Natural killer cell (primary cell): ENCODE measurements around the gene MX2. TPM values are rescaled to one million over a fixed set of nuclear protein-coding genes. Genes with fewer than 3 reads are reported as not detected.

Experiments used
- ATAC-seq, 3 donors: fragments of 150-1000 bp in 2 of 3; fragments of 200-7000 bp in 1 of 3; cut with Tn5 transposase; 1 replicate in 1 of 3; 2 replicates in 2 of 3; pipeline ENCODE4 v1.10.0; 2021; ENCODE audit warnings: mild to moderate bottlenecking in 2 of 3, moderate library complexity in 2 of 3
- DNase-seq, 2 donors: peaks; one replicate each; pipeline versions ENCODE4 v3.0.0 to v3.0.0-alpha.2; 2013 to 2021; ENCODE audit warnings: mixed read lengths in 1 of 2
- H3K27ac ChIP-seq: one replicate; pipeline ENCODE4 v1.5.1; 2013; ENCODE audit warnings: mild to moderate bottlenecking, low read length
- H3K27me3 ChIP-seq: one replicate; pipeline ENCODE4 v1.6.1; 2013; ENCODE audit warnings: low read length; ENCODE audit not compliant: control insufficient read depth, insufficient read depth
- H3K36me3 ChIP-seq: one replicate; pipeline ENCODE4 v1.6.1; 2013; ENCODE audit warnings: low read length; ENCODE audit not compliant: control insufficient read depth, insufficient read depth
- H3K4me1 ChIP-seq: one replicate; pipeline ENCODE4 v1.6.1; 2013; ENCODE audit warnings: low read length; ENCODE audit not compliant: control insufficient read depth, insufficient read depth
- H3K4me3 ChIP-seq: one replicate; pipeline ENCODE4 v1.5.1; 2013; ENCODE audit warnings: low read length
- H3K9me3 ChIP-seq: one replicate; pipeline ENCODE4 v1.6.1; 2013; ENCODE audit warnings: low read length; ENCODE audit not compliant: control insufficient read depth, insufficient read depth
- H3K27ac Mint-ChIP-seq, 2 donors: one replicate each; pipeline ENCODE4 v1.8.0; 2022; ENCODE audit warnings: mild to moderate bottlenecking in 2 of 2, mixed read lengths in 2 of 2, moderate library complexity in 1 of 2
- H3K27me3 Mint-ChIP-seq, 2 donors: one replicate each; pipeline ENCODE4 v1.8.0; 2022; ENCODE audit warnings: low read depth in 2 of 2, mixed read lengths in 2 of 2
- H3K36me3 Mint-ChIP-seq: one replicate; pipeline ENCODE4 v1.8.0; 2022; ENCODE audit warnings: mixed read lengths
- H3K4me1 Mint-ChIP-seq, 2 donors: one replicate each; pipeline ENCODE4 v1.8.0; 2022; ENCODE audit warnings: mixed read lengths in 2 of 2
- H3K4me3 Mint-ChIP-seq: one replicate; pipeline ENCODE4 v1.8.0; 2022; ENCODE audit warnings: mild to moderate bottlenecking, moderate library complexity, mixed read lengths
- H3K9me3 Mint-ChIP-seq, 2 donors: one replicate each; pipeline ENCODE4 v1.8.0; 2022; ENCODE audit warnings: mixed read lengths in 2 of 2
- WGBS: methylation state at CpG from one replicate; pipeline ENCODE4 v1.1.7; 2013; ENCODE audit warnings: missing lambda C conversion rate; ENCODE audit not compliant: insufficient coverage; 5-methylcytosine and 5-hydroxymethylcytosine counted together
- intact Hi-C: fragments of 100-400 bp; cut with micrococcal nuclease; formaldehyde crosslinking; loops from one replicate; pipeline ENCODE4 v1.14.2; 2022
- total RNA-seq, 4 donors: library from RNA; stranded (reverse); fragments of 120-200 nt in 1 of 4; gene quantifications; one replicate each; pipeline versions ENCODE4 v1.2.3 to v1.2.4, GENCODE V29; 2013 to 2022
- TF ChIP-seq, protein P1 (sequence below): fragments of 200-600 bp; IDR thresholded peaks from one replicate; pipeline ENCODE4 v1.8.0; 2022; ENCODE audit warnings: antibody characterized with exemption

The MX2 gene
- total RNA-seq, 3 donors from 2014 or later (not counting 1 experiment from before 2014, with no cell fraction given) = 37.9 to 73.9 (median 42.6) TPM

DNA sequence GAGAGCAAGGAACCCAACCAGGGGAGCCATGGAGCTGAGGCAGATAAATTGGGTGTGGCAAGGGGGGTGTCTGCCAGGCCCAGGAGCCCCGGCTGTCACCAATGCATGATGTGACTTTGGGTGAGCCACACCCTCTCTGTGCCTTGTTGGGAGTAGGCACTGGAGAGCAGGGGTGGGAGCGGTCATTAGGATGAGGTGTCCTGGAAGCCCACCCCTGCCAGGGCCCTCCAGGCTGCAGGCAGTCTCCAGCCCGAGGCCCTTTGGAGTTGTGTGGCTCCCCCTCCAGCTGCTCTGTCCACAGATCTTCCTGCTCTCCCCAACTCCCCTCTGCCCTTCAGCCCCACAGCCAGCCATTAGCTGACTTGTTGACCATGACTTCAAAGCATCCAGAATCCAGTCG lies 11.4 kb downstream of the MX2 start:
- DNase-seq (no peak), ATAC-seq (no peak)
- H3K36me3 Mint-ChIP-seq = no peaks in the 10 kb centered on the region
- no peaks in the 10 kb centered on the region for H3K9me3 Mint-ChIP-seq
- no peaks in the 10 kb centered on the region for H3K9me3 ChIP-seq
- intact Hi-C loops = no loop called here
- H3K36me3 ChIP-seq = peaks cover 12% of the 10 kb centered on the region
- H3K27me3 Mint-ChIP-seq = no peaks in the 10 kb centered on the region
- no peak overlapping the region for H3K27ac ChIP-seq
- H3K4me1 Mint-ChIP-seq = peaks cover 36 to 40% of the 10 kb centered on the region in 2 donors
- 68% methylated on average over 4 of the region's 4 CpGs for WGBS
- H3K27me3 ChIP-seq = no peaks in the 10 kb centered on the region
- no peak overlapping the region for H3K4me3 ChIP-seq
- peaks cover 31% of the 10 kb centered on the region for H3K4me1 ChIP-seq
- TF ChIP-seq, protein P1, sequence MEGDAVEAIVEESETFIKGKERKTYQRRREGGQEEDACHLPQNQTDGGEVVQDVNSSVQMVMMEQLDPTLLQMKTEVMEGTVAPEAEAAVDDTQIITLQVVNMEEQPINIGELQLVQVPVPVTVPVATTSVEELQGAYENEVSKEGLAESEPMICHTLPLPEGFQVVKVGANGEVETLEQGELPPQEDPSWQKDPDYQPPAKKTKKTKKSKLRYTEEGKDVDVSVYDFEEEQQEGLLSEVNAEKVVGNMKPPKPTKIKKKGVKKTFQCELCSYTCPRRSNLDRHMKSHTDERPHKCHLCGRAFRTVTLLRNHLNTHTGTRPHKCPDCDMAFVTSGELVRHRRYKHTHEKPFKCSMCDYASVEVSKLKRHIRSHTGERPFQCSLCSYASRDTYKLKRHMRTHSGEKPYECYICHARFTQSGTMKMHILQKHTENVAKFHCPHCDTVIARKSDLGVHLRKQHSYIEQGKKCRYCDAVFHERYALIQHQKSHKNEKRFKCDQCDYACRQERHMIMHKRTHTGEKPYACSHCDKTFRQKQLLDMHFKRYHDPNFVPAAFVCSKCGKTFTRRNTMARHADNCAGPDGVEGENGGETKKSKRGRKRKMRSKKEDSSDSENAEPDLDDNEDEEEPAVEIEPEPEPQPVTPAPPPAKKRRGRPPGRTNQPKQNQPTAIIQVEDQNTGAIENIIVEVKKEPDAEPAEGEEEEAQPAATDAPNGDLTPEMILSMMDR = no peak
- no peak overlapping the region for H3K27ac Mint-ChIP-seq
- no peak overlapping the region for H3K4me3 Mint-ChIP-seq

DNA sequence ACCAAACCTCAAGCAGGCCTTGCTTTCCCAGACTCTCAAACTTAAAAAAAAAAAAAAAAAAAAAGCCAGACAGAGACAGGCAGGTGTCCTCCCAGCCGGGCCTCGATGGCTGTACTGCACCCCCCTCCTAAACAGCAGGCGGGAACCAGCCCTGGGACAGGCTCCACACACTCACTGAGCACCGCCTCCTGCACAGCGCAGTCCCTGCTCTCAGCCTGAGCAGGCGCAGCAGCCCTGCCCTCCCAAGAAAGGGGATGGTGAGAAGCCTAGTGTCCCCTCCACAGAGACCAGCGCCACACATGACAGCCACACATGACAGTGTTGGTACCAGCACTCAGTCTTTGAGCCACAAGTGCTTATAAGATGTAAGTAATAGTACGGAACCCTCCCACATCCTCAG lies 11.9 kb downstream of the MX2 start:
- no peaks in the 10 kb centered on the region for H3K9me3 Mint-ChIP-seq
- H3K4me3 Mint-ChIP-seq = no peak overlapping the region
- Histone ChIP-seq H3K27ac (no peak overlapping the region), H3K4me1 (peaks cover 26% of the 10 kb centered on the region), H3K4me3 (no peak overlapping the region), H3K36me3 (peaks cover 12% of the 10 kb centered on the region), H3K27me3 (no peaks in the 10 kb centered on the region), H3K9me3 (no peaks in the 10 kb centered on the region)
- TF ChIP-seq, protein P1 = no peak
- no peaks in the 10 kb centered on the region for H3K36me3 Mint-ChIP-seq
- DNase-seq (no peak), ATAC-seq (no peak)
- 94% methylated on average over 7 of the region's 8 CpGs for WGBS
- no peak overlapping the region for H3K27ac Mint-ChIP-seq
- no peaks in the 10 kb centered on the region for H3K27me3 Mint-ChIP-seq
- peaks cover 36 to 40% of the 10 kb centered on the region in 2 donors for H3K4me1 Mint-ChIP-seq
- intact Hi-C loops = no loop called here

DNA sequence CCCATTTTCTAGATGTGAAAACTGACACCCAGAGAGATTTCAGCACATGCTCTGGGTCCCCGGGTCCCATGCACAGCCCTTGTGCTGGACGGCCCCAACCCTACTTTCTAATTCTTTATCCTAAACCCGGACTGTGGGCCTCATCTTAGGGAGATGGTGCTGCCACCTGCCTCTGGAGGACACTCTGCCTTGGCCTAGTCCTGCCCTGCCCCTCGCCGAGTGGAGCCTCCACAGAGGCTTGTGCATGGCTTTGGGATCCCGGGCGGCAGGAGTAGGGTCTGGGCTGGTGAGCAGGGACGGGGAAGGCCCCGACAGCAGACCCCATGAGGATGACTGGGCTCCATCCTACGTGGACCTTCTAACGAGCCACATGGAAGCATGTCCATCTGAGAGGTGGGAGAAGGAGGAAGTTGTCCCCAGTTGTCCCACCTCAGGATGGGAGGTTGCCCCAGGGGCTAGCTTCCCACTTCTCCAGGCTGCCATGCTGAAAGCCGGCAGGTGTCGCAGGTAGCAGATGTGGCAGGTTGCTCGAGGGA lies 12.4 kb downstream of the MX2 start:
- ATAC-seq (no peak), DNase-seq (no peak)
- Histone ChIP-seq H3K27ac (no peak overlapping the region), H3K4me3 (no peak overlapping the region), H3K9me3 (no peaks in the 10 kb centered on the region), H3K27me3 (no peaks in the 10 kb centered on the region), H3K36me3 (peaks cover 12% of the 10 kb centered on the region), H3K4me1 (peaks cover 21% of the 10 kb centered on the region)
- TF ChIP-seq, protein P1 = no peak
- intact Hi-C loops = no loop called here
- Mint-ChIP-seq H3K36me3 (no peaks in the 10 kb centered on the region), H3K9me3 (no peaks in the 10 kb centered on the region), H3K4me3 (no peak overlapping the region), H3K4me1 (peaks cover 31 to 36% of the 10 kb centered on the region in 2 donors), H3K27me3 (no peaks in the 10 kb centered on the region), H3K27ac (no peak overlapping the region)
- WGBS = 95% methylated on average over 14 of the region's 14 CpGs
